Stimulated activated CD8-positive, alpha-beta memory T cell treated with anti-CD3 and anti-CD28 coated beads, Interleukin-4, amount 100 ng/mL, for 1 hour (primary cell): ENCODE measurements around the gene SNW1.
A peak's percentile ranks its signal among the peaks of the same experiment; 100 is the strongest.
"Not testable (repeated sequence)": the region's sequence is repeated elsewhere in the genome, so short reads cannot be mapped to it uniquely, and the experiment has no call there.

Source experiments
- DNase-seq, 2 donors: peaks; one replicate each; pipeline ENCODE4 v3.0.0-alpha.2; 2020; ENCODE audit warnings: low read depth in 2 of 2, low spot score in 1 of 2

Gene SNW1

GRCh38 chr14:77752266-77752665 is 8.7 kb downstream of the SNW1 start:
- no peak for DNase-seq

- not testable (repeated sequence) for DNase-seq
These were observed 13.5 kb downstream of the SNW1 start for GRCh38 chr14:77747425-77747824.

- DNase-seq, result no peak
These were observed 14.8 kb downstream of the SNW1 start for GRCh38 chr14:77746064-77746702.

GRCh38 chr14:77741438-77741837 is 19.5 kb downstream of the SNW1 start:
- DNase-seq, result no peak

GRCh38 chr14:77738559-77739250 is 22.3 kb downstream of the SNW1 start:
- no peak for DNase-seq

GRCh38 chr14:77730976-77731497 is 29.9 kb downstream of the SNW1 start:
- DNase-seq, result no peak

GRCh38 chr14:77722301-77722700 is 38.7 kb downstream of the SNW1 start:
- no peak for DNase-seq

- DNase-seq, result no peak
These were observed 39.5 kb downstream of the SNW1 start for GRCh38 chr14:77721437-77721836.

- no peak for DNase-seq
These were observed 43.2 kb downstream of the SNW1 start for GRCh38 chr14:77717608-77718305.

GRCh38 chr14:77714926-77715325 is 46.0 kb downstream of the SNW1 start:
- no peak for DNase-seq

- DNase-seq, result no peak
These were observed 50.6 kb downstream of the SNW1 start for GRCh38 chr14:77710364-77710763.

- no peak for DNase-seq
These were observed 51.5 kb downstream of the SNW1 start for GRCh38 chr14:77709412-77709811.

GRCh38 chr14:77708749-77709148 is 52.2 kb downstream of the SNW1 start:
- DNase-seq, result no peak

GRCh38 chr14:77707724-77708408 is 53.1 kb downstream of the SNW1 start, which contains the start of the genes ALKBH1 and SLIRP:
Gene ALKBH1, minus strand, starts transcription at chr14:77708023. Its CDS starts 19 bp downstream, at chr14:77708004.
Gene SLIRP, plus strand, starts transcription at chr14:77708103. Its CDS starts 9 bp downstream, at chr14:77708112.
- DNase-seq, result peak; percentile 64 to 74

GRCh38 chr14:77707355-77707723 is 53.6 kb downstream of the SNW1 start:
- DNase-seq, result no peak

GRCh38 chr14:77691259-77691658 is 69.7 kb downstream of the SNW1 start:
- DNase-seq, result no peak

- no peak for DNase-seq
These were observed 78.8 kb downstream of the SNW1 start for GRCh38 chr14:77682158-77682553.

GRCh38 chr14:77681196-77682157 is 79.5 kb downstream of the SNW1 start:
- no peak for DNase-seq

GRCh38 chr14:77674931-77675330 is 86.0 kb downstream of the SNW1 start:
- DNase-seq, result no peak

GRCh38 chr14:77673193-77673592 is 87.8 kb downstream of the SNW1 start:
- no peak for DNase-seq
